Measurements from ENCODE around the gene KCNJ13.

The KCNJ13 gene

DNA sequence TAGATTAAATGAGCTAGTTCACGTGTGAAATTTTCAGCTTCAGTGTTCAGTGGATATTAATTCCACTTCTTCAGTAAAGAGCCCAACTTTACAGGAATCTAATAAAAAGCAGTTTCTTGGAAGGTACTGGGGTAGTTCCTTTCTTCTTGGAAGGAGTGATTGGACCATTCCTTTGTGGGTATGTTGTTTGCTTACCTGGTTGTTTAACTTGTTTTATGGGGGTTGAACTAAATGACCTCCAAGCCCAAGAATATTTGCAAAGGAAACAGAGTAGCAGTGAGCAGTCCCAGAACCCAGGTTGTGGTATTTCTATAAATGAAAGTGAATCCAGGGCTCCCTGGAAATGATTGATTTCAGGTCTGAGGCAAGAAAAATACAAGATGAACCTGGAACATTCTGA, 31.4 kb downstream of the KCNJ13 start:
- ChIA-PET POLR2A (no interaction called here), CTCF (interaction anchor here (1.2 kb wide), 1 partner anchor 27 kb away, joined by 3 read pairs; no protein-coding TSS in a partner anchor)
- TF ChIP-seq, protein P1, sequence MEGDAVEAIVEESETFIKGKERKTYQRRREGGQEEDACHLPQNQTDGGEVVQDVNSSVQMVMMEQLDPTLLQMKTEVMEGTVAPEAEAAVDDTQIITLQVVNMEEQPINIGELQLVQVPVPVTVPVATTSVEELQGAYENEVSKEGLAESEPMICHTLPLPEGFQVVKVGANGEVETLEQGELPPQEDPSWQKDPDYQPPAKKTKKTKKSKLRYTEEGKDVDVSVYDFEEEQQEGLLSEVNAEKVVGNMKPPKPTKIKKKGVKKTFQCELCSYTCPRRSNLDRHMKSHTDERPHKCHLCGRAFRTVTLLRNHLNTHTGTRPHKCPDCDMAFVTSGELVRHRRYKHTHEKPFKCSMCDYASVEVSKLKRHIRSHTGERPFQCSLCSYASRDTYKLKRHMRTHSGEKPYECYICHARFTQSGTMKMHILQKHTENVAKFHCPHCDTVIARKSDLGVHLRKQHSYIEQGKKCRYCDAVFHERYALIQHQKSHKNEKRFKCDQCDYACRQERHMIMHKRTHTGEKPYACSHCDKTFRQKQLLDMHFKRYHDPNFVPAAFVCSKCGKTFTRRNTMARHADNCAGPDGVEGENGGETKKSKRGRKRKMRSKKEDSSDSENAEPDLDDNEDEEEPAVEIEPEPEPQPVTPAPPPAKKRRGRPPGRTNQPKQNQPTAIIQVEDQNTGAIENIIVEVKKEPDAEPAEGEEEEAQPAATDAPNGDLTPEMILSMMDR (IDR thresholded peaks at IDR 0.05; ENCODE audit: control extremely low read depth, extremely low read depth, low read depth, missing control alignments), result no peak
- no peak for DNase-seq (ENCODE audit: extremely low spot score)

DNA sequence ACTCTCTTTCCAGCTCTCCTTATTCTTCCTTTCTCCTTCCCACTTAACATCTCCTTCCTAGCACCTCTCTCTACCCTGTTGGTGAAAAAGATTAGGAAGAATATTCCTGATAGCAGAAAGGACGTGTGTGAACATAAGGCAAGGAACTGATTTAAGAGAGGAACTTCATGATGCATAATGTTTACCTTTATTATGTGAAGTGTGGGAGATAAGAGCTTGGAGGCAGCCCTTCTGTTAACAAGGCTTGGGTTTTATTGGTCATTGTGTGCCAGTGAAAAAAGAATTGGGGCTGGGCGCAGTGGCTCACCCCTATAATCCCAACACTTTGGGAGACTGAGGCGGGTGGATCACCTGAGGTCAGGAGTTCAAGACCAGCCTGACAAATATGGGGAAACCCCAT, 34.4 kb downstream of the KCNJ13 start:
- no peak for DNase-seq (ENCODE audit: extremely low spot score)
- POLR2A ChIA-PET, result no interaction called here

DNA sequence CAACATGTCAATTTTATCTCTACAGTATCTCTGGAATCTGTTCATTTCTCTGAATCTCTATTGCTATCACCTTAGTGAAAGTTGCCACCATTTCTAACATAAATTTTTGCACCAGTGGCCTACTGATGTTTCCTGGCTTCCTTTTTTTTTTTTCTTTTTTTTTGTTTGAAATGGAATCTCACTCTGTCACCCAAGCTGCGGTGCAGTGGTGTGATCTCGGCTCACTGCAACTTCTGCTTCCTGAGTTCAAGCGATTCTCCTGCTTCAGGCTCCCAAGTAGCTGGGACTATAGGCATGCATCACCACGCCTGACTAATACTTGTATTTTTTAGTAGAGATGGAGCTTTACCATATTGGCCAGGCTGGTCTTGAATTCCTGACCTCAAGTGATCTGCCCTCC, 35.1 kb downstream of the KCNJ13 start:
- POLR2A ChIA-PET, result no interaction called here
- DNase-seq (ENCODE audit: extremely low spot score), result no peak
- CTCF ChIA-PET, result interaction anchor here (1.6 to 2.2 kb wide), 2 partner anchors 16 to 19 kb away, joined by 3 to 7 read pairs; no protein-coding TSS in a partner anchor
- TF ChIP-seq, protein P1 (IDR thresholded peaks at IDR 0.05; ENCODE audit: control extremely low read depth, extremely low read depth, low read depth, missing control alignments), result no peak

More for the DNA sequence above, 34.4 kb downstream of the KCNJ13 start:
- CTCF ChIA-PET, result interaction anchor here (1.6 to 2.2 kb wide), 2 partner anchors 16 to 19 kb away, joined by 3 to 7 read pairs; no protein-coding TSS in a partner anchor
- TF ChIP-seq, protein P1 (IDR thresholded peaks at IDR 0.05; ENCODE audit: control extremely low read depth, extremely low read depth, low read depth, missing control alignments), result no peak

DNA sequence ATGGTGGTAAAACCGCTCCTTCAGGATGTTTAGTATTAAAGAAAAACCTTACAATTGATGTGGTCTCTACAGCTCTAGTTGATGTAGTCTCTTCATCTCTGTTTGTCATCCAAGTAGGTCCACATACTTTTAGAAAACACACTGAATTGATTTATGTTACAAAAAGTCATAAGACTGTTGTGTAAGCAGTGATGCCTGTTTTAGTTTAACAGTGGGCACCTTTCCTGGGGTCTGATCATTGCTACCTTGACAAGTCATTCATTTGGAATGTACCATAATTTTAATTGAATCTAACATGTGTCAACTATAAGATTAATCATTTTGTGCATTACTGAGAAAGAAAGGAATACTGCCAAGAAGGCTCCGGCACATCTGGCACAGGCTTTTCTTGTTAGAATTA, 44.9 kb downstream of the KCNJ13 start:
- TF ChIP-seq, protein P1 (IDR thresholded peaks at IDR 0.05; ENCODE audit: control extremely low read depth, extremely low read depth, low read depth, missing control alignments), result no peak
- ChIA-PET CTCF (interaction anchor here (1.1 to 2.0 kb wide), 2 partner anchors 15 to 45 kb away, joined by 3 to 6 read pairs; no protein-coding TSS in a partner anchor), POLR2A (no interaction called here)
- DNase-seq (ENCODE audit: extremely low spot score), result no peak

DNA sequence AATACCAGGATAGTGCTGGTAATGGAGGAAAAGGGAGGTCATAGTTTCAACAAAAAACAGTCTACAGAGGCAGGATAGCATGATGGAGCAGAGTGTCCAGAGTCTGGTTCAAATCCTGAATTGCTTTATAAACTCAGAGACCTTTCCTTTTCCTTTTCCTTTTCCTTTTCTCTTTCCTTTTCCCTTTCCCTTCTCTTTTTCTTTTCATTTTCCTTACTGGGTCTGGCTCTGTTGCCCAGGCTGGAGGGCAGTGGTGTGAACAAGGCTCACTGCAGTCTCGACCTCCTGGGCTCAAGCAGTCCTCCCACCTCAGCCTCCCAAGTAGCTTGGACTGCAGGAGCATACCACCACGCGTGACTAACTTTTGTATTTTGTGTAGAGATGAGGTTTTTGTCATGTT, 47.6 kb downstream of the KCNJ13 start:
- TF ChIP-seq, protein P1 (IDR thresholded peaks at IDR 0.05; ENCODE audit: control extremely low read depth, extremely low read depth, low read depth, missing control alignments), result no peak
- ChIA-PET CTCF (no interaction called here), POLR2A (no interaction called here)
- no peak for DNase-seq (ENCODE audit: extremely low spot score)

DNA sequence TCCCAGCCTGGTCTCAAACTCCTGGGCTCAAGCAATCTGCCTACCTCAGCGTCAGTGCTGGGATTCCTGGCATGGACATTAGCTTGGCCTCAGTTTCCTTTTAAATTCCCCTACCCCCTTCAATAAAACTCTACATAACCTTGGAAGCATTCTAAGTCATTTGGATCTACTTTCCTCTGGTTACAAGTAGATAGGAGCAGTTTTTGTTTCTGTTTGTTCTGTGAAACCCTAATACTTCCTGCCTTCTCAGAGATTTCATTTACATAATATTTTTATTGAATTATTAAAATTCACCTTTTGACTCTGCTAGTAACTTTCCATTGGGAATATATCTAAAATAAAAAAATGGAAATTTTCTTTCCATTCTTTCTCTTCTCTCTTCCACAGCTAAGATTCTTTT, 53.3 kb downstream of the KCNJ13 start:
- CTCF ChIA-PET, result interaction anchor here (1.1 to 1.3 kb wide), 2 partner anchors 10 to 18 kb away, joined by 3 to 4 read pairs; no protein-coding TSS in a partner anchor
- DNase-seq (ENCODE audit: extremely low spot score), result no peak
- POLR2A ChIA-PET, result interaction anchor here (0.7 kb wide), 1 partner anchor 47 kb away, joined by 4 read pairs; no protein-coding TSS in a partner anchor
- TF ChIP-seq, protein P1 (IDR thresholded peaks at IDR 0.05; ENCODE audit: control extremely low read depth, extremely low read depth, low read depth, missing control alignments), result no peak
